ENCODE data around the gene CENPVL2.
"Not testable (repeated sequence)": the region's sequence is repeated elsewhere in the genome, so short reads cannot be mapped to it uniquely, and the experiment has no call there.

DNA sequence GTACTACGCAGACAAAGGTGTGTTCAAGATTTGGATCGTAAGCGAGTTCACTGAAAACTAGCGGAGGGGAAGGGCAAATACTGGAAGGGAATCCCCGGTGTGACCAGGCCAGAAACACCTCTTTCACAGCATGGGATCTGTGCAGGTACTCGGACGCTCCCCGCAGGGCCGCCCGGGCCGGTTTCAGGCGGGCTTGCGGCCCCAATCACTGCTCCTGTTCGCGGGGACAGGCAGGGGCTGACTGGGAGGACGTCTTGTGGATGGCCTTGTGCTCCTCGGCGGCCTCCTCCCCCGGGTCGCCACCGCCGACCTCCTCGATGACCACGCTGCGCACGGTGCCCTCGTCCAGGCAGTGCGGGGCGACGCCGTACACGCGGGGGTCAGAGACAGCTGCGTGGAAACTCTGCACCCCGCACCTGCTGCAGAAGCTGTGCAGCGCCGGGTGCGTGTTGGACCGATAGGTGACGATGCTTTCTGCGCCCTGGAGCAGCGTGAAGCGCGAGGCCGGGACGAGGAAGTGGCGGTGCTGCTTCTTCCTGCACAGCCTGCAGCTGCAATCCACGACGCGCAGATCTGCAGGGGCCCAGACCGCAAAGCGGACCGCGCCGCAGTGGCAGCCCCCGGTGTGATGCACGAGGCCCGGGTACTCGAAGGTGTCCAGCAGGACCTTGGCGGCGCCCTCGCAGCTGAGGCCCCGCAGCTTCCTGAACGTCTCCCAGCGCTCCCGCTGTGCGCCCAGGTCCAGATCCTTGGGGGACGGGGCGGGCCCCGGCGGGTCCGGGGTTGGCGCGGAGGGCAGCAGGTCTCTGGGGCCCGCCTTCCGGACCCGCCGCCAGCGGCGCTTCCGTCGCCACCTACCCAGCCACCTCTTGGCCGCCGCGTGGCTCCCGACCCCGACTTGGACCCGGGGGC lies 567 bp downstream of the CENPVL2 start:
- TF ChIP-seq POLR2AphosphoS5, CTCF, EP300 (IDR thresholded peaks at IDR 0.05): not testable (repeated sequence)

Measured in suprapubic skin (tissue), 4 donors.